ENCODE measurements around the gene LUZP2.

LUZP2 gene

GRCh38 chr11:24496736-24497725 lies at the start of gene LUZP2:
LUZP2 (plus strand) TSS chr11:24497053.
- DNase-seq: no peak

- no peak for DNase-seq
These were observed 43.6 kb upstream of the LUZP2 start for GRCh38 chr11:24453129-24453718.

DNA sequence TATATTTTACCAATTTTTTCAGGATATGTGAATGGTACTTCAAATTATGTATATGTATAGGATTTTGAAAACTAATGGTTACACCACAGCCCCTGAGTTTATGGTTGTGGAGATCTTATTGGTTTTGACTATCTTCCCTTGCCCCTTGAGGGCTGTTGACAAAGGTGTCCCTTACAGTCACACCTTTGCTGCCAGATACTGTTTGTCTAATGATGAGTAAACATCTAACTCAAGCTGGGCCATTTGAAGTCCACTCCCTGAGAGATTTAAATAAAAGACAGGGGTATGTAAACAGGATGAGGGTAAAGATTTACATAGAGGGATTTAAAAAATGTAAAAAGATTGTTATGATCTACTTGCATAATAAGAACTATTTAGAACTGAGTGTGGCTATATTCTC lies 38.9 kb upstream of the LUZP2 start:
- DNase-seq: no peak

- DNase-seq: no peak
These were observed 26.4 kb upstream of the LUZP2 start for GRCh38 chr11:24470431-24470830.

DNA sequence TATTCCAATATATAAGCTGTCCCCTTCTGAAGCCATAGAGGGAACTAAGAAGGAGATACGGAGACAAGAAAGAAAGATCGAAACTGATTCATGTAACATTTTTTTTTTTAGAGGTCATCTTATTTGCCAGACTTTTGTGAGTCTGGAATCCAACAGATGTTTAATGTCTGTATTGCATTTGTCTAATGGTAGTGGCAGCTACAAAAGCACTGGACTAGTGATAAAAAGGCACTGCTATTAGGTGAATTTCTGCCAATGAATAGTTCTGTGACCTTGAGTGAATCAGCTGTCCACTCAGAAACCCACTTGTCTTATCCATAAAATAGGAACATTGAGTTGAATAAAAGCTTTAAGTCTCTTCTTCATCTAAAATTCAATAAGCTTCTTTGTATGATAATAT lies 25.8 kb upstream of the LUZP2 start:
- no peak for DNase-seq

GRCh38 chr11:24478718-24479117 lies 18.1 kb upstream of the LUZP2 start:
- DNase-seq: no peak

DNA sequence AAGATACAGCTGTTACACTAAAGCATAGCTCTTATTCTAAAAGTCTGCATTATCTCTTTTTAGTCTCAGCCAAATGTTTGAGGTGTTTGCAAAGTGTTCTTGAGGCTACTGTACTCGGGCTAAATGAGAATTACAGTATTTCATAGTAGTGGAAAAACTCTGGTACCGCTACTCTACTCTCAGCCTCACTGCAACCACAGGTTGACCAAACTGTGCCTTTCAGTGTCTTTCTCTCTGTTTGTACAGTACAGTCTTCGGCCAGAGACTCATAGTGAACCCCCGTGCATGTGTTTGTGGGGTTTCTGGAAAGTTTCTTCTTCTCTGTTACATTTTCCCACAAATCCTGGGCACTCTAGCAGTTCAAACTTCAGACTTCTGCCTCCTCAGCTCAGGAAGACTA lies 7.4 kb upstream of the LUZP2 start:
- no peak for DNase-seq

- DNase-seq: no peak
These were observed 492 bp upstream of the LUZP2 start for GRCh38 chr11:24496386-24496735.

- no peak for DNase-seq
These were observed 978 bp downstream of the LUZP2 start for GRCh38 chr11:24497831-24498230.

DNA sequence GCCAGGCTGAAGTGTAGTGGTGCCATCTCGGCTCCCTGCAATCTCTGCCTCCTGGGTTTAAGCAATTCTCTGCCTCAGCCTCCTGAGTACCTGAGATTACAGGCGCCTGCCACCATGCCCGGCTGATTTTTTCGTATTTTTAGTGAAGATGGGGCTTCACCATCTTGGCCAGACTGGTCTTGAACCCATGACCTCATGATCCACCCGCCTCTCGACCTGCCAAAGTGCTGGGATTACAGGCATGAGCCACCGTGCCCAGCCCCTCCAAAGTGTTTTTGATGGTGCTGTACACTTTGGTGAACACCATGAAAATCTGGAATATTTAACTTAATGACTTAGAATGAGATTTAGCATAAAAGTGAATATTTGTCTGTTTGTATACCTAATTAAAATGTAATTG lies 5.6 kb downstream of the LUZP2 start:
- DNase-seq: no peak

DNA sequence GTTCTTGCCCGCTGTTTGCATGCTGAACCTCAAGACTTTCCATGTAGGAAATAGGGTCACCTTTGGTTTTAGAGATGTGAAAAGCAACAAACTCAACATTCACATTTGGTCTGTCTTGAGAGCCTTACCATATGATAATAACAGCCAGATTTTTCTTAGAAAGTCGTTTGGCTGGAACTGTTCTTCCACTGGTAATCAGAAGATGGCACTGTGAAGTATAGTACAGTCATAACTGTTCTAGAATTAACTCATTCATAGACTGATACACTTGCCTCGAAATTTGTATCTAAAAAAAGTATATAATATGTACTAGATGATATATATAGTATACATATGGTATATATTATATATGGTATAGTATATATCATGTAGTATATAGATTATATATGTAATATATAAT lies 12.3 kb downstream of the LUZP2 start:
- no peak for DNase-seq

DNA sequence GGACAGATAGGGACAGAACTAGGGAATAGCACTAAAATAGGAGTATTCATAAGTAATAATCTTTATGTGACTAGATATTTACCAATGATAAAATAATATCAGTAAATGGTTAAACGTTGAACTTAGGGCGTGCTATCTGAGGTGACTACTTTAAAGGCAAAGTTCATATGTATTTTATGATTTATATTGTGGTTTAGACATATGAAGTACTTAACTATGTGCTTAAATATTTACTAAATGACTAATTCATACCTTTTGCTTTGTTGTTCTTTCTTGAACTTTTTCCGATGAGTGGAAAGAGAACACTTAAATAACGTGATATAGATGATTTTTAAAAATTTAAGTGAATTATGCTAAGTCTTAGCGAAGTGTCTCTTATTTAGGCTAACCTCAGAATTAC lies 14.7 kb downstream of the LUZP2 start:
- no peak for DNase-seq

DNA sequence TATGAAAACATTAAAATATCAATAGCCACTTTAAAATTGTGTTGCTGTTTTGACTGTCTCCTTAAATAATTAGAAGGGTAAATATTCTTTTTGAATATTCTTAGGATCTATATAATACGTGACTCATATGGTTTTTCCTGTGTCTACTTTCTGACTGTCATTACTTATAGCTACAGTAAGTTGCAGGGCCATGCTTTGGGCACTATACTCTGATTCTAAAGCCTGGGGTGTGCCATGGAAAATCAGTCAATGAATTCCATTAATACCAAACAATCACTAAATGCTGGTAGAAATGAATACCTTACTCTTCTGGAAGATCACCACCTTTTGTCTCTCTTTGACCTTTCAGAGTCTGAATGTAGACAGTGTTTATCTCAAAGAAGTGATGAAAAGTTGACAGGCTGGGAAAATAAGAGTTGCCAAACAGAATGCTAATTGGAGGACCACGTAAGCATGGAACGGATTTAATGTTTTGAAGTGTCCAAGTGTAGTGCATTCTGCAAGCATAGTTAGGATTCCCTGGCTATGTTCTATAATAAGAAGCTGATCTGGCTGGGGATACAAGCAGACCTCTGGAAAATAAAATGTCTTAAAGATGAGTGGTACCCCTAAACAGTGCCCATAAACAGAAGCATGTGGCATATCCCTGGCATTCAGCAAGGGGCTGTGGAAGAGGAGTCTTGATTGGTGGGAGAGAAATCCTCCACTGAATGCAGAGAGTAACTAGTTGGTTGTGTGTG lies 16.8 kb downstream of the LUZP2 start:
- no peak for DNase-seq

DNA sequence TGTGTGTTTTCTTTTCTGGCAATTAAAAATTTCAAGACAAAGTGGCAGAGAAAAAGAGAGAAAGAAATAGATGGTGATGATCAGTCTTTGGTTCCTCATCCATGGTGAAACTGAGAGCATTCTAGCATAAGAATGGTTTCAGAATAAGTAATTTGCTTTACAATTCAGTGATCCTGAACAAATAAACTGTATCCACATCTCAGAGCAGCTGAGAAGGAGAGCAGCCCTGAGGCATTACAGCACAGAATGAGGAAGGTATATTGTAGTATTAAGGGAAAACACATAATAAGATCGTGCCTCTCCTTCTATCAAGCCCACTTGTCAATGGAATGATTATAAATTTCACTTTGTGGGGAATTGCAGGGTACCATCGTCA lies 17.4 kb downstream of the LUZP2 start:
- DNase-seq: no peak

GRCh38 chr11:24515632-24516031 lies 18.8 kb downstream of the LUZP2 start:
- no peak for DNase-seq

DNA sequence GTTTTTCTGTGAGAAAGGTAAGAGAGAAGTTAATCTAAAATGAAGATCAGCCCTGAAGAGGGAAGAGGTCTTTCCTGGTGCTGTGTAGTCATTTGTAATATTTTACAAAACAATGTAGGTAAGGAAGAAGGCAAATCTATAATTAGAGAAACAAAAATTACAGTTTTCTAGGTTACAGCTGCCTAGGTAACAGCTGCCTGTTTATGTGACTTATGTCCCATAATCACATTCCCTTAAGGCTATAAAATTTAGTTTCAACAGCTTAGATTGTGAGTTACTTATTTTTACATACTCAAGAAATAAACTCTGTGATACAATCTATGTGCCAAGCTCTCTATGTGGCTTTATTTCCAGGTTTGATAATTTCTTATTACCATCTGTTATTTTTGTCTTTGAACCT lies 19.8 kb downstream of the LUZP2 start:
- no peak for DNase-seq

GRCh38 chr11:24521601-24522000 lies 24.7 kb downstream of the LUZP2 start:
- no peak for DNase-seq

GRCh38 chr11:24524156-24524555 lies 27.3 kb downstream of the LUZP2 start:
- no peak for DNase-seq

DNA sequence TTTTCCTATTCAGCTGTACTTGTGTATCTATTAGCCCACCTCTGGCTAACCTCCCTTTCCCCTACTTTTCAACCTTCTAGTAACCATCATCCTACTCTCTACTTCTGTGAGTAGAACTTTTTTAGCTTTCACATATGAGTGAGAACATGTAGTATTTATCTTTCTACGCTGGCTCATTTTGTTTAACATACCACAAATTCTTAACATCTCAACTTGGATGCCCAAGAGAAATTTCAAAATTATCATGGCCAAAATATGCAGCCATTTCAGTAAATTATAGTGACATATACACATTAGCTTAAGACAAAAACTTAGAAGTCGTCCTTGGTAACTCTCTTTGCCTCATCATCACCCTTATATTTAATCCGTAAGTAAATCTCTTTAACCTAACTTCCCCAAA lies 34.7 kb downstream of the LUZP2 start:
- no peak for DNase-seq

DNA sequence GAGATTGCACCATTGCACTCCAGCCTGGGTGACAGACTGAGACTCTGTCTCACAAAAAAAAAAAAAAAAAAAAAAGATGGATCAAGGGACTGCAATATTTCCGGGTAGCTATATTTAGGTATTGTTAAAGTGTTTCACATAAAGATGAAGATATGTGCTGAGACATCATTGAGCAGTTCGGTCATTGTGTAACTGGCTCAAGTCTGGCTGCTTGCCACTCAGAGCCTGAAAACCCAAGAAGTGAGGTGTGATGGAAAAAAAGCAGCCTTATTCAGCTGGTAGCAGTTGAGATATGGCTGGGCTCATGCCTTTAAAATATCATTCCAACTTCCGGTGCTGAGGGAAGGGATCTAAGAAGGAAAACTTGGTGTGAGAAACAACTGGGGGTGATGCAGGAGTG lies 46.9 kb downstream of the LUZP2 start:
- DNase-seq: no peak

GRCh38 chr11:24556693-24557092 lies 59.8 kb downstream of the LUZP2 start:
- no peak for DNase-seq

DNA sequence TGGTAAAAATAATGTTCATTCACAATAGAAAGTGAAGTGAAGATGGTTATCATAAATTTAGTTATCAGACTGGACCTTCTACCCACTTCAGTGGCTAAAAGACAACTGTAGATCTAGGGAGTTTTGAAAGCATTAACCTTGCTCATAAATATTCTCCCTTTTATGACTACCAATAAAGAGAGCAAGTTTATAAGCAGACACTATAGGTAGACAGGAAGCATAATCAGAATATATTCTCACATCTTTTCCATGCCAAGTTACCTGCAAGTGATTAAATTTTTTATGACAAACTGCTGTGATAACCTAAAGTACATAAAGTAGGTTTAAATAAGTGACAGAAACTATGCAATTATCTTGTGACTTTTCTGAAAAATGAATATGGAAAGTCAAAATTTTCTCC lies 62.5 kb downstream of the LUZP2 start:
- DNase-seq: no peak

DNA sequence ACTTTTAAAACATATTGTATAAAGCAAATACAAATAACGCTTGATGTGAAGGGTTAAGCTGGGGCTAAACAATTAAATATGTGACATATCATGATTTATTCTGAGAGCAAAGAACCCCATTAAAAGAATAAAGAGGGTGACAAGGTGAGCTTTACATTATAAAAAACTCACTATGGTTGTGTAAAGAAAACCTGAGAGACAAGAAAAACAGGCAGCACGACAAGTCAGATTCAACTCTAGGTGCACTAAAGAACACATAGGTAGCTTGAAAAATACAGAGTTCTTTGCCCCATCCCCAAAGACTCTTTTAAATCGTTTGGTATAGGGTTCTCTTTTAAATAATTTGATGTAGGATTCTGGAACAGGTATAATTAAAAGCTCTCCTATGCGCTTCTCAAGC lies 63.5 kb downstream of the LUZP2 start:
- no peak for DNase-seq

DNA sequence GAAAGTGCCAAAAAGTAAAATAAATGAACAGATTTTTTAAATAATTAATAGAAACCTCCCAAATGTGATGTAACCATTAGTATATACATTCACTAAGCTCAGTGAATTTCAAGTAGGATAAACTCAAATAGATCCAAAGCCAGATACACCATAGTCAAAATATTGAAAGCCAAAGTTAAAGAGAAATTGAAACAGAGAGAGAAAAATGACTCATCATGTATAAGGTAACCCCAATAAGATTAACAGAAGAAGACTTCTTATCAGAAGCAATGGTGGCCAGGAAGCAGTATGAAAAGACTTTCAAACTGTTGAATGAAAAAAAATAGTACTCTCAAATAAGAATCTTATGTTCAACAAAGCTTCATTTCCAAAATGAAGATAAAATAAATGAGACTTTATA lies 70.5 kb downstream of the LUZP2 start:
- no peak for DNase-seq
